Endothelial cell (in vitro differentiated cells): Measurements from ENCODE around the gene SMAP2. TPM values are rescaled to one million over a fixed set of nuclear protein-coding genes. Genes with fewer than 3 reads are reported as not detected.
"Not testable (repeated sequence)": the region's sequence is repeated elsewhere in the genome, so short reads cannot be mapped to it uniquely, and the experiment has no call there.

Source experiments
- DNase-seq: peaks from one replicate; pipeline ENCODE4 v3.0.0; 2021; ENCODE audit warnings: low spot score
- H3K27ac Mint-ChIP-seq: one replicate; pipeline ENCODE4 v1.8.0; 2021; ENCODE audit warnings: mixed read lengths, inconsistent platforms; ENCODE audit not compliant: unreplicated experiment
- H3K27me3 Mint-ChIP-seq: one replicate; pipeline ENCODE4 v1.8.0; 2021; ENCODE audit warnings: mild to moderate bottlenecking, moderate library complexity, mixed read lengths, inconsistent platforms; ENCODE audit not compliant: unreplicated experiment
- H3K36me3 Mint-ChIP-seq: one replicate; pipeline ENCODE4 v1.8.0; 2021; ENCODE audit warnings: mild to moderate bottlenecking, low read depth, mixed read lengths, inconsistent platforms; ENCODE audit not compliant: unreplicated experiment
- H3K4me1 Mint-ChIP-seq: one replicate; pipeline ENCODE4 v1.8.0; 2021; ENCODE audit warnings: mild to moderate bottlenecking, mixed read lengths, inconsistent platforms; ENCODE audit not compliant: unreplicated experiment
- H3K4me3 Mint-ChIP-seq: one replicate; pipeline ENCODE4 v1.8.0; 2021; ENCODE audit warnings: mild to moderate bottlenecking, mixed read lengths, inconsistent platforms; ENCODE audit not compliant: unreplicated experiment
- H3K9me3 Mint-ChIP-seq: one replicate; pipeline ENCODE4 v1.8.0; 2021; ENCODE audit warnings: mixed read lengths, inconsistent platforms; ENCODE audit not compliant: unreplicated experiment
- total RNA-seq: library from RNA; stranded (reverse); fragmentation: NEBNext Ultra II Directional; extraction: Animal tissue kit (Norgen Biotek cat#: 25700); gene quantifications from one replicate; pipeline ENCODE4 v1.2.1, GENCODE V29; 2021; ENCODE audit not compliant: unreplicated experiment
- TF ChIP-seq, protein P1 (sequence below): fragments of 200-600 bp; sonication (generic); IDR thresholded peaks from one replicate; pipeline ENCODE4 v1.5.0; 2021; ENCODE audit warnings: antibody characterized with exemption; ENCODE audit not compliant: unreplicated experiment

The SMAP2 gene
- total RNA-seq, 1 donor from 2014 or later: 12.1 TPM

- DNase-seq: no peak
- Mint-ChIP-seq H3K36me3 (peaks cover 10% of the 10 kb centered on the region), H3K4me3 (no peak overlapping the region), H3K4me1 (peaks cover 44% of the 10 kb centered on the region), H3K27me3 (peaks cover 2% of the 10 kb centered on the region), H3K27ac (no peak overlapping the region), H3K9me3 (no peaks in the 10 kb centered on the region)
- TF ChIP-seq, protein P1, sequence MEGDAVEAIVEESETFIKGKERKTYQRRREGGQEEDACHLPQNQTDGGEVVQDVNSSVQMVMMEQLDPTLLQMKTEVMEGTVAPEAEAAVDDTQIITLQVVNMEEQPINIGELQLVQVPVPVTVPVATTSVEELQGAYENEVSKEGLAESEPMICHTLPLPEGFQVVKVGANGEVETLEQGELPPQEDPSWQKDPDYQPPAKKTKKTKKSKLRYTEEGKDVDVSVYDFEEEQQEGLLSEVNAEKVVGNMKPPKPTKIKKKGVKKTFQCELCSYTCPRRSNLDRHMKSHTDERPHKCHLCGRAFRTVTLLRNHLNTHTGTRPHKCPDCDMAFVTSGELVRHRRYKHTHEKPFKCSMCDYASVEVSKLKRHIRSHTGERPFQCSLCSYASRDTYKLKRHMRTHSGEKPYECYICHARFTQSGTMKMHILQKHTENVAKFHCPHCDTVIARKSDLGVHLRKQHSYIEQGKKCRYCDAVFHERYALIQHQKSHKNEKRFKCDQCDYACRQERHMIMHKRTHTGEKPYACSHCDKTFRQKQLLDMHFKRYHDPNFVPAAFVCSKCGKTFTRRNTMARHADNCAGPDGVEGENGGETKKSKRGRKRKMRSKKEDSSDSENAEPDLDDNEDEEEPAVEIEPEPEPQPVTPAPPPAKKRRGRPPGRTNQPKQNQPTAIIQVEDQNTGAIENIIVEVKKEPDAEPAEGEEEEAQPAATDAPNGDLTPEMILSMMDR: no peak
These were observed 10.9 kb downstream of the SMAP2 start for GRCh38 chr1:40384413-40384762.

DNA sequence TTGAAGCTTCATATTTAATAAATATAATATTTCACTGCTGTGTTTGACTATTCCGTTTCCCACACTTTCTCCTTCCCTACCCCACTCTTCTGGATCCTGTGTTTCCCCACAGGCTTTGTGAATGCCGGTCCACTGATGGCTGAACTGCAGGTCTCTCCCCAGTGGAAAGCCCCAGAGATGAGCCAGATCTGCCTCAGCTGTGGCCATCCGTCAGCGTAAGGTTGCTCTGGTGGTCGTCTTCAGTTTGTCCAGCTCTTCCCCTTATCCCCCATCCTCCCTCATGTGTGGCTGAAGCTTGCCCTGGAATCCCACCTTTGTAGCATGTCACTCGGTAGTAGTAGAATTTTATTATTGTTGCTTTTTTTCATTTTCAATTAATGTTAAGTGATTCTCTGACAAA, 11.4 kb downstream of the SMAP2 start:
- no peak overlapping the region for H3K4me3 Mint-ChIP-seq
- peak overlapping the region; percentile 78 for H3K27ac Mint-ChIP-seq
- TF ChIP-seq, protein P1: no peak
- peaks cover 44% of the 10 kb centered on the region for H3K4me1 Mint-ChIP-seq
- no peak for DNase-seq
- no peaks in the 10 kb centered on the region for H3K9me3 Mint-ChIP-seq
- H3K27me3 Mint-ChIP-seq: peaks cover 2% of the 10 kb centered on the region
- peaks cover 10% of the 10 kb centered on the region for H3K36me3 Mint-ChIP-seq

- Mint-ChIP-seq H3K27me3 (peaks cover 2% of the 10 kb centered on the region), H3K27ac (peak overlapping the region; percentile 92), H3K36me3 (peaks cover 10% of the 10 kb centered on the region), H3K9me3 (no peaks in the 10 kb centered on the region), H3K4me1 (peaks cover 44% of the 10 kb centered on the region), H3K4me3 (no peak overlapping the region)
- TF ChIP-seq, protein P1: no peak
- no peak for DNase-seq
These were observed 12.2 kb downstream of the SMAP2 start for GRCh38 chr1:40385437-40386358.

DNA sequence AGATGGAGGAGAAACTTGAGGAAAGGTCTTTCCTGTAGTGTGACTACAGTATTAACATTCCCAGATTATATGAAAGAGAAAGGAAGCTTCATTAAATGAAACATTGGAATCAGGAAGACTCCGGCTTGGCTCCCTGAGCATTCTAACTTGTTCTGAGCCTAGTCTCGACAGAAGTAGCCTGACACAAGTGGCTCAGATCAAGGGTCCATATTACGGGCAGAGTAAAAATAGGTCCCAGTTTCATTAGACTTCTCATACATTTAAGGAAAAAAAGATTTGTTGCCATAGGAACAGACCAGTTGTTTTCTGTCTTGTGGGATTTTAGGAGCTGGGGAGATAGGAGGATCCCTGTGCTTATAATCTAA, 12.8 kb downstream of the SMAP2 start:
- TF ChIP-seq, protein P1: no peak
- Mint-ChIP-seq H3K9me3 (no peaks in the 10 kb centered on the region), H3K4me1 (peaks cover 44% of the 10 kb centered on the region), H3K36me3 (peaks cover 10% of the 10 kb centered on the region), H3K27ac (peak overlapping the region; percentile 92), H3K4me3 (no peak overlapping the region), H3K27me3 (peaks cover 1% of the 10 kb centered on the region)
- no peak for DNase-seq

DNA sequence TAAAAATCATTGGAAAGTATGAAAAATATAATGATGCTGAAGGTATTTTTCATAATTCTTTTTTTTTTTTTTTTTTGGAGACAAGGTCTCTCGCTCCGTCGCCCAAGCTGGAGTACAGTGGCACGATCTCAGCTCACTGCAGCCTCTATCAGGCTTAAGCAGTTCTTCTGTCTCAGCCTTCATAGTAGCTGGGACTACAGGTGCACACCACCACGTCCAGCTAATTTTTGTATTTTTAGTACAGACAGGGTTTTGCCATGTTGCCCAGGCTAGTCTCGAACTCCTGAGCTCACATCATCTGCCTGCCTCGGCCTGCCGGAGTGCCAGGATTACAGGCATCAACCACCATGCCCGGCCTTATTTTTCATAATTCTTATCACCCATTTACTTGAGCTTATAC, 13.3 kb downstream of the SMAP2 start:
- H3K27me3 Mint-ChIP-seq: no peaks in the 10 kb centered on the region
- TF ChIP-seq, protein P1: no peak
- no peak overlapping the region for H3K27ac Mint-ChIP-seq
- H3K9me3 Mint-ChIP-seq: no peaks in the 10 kb centered on the region
- H3K4me3 Mint-ChIP-seq: no peak overlapping the region
- H3K4me1 Mint-ChIP-seq: peaks cover 44% of the 10 kb centered on the region
- no peak for DNase-seq
- H3K36me3 Mint-ChIP-seq: peaks cover 10% of the 10 kb centered on the region

GRCh38 chr1:40387381-40388306, 14.1 kb downstream of the SMAP2 start:
- H3K4me1 Mint-ChIP-seq: peaks cover 44% of the 10 kb centered on the region
- H3K9me3 Mint-ChIP-seq, H3K27ac Mint-ChIP-seq: not testable (repeated sequence)

More at GRCh38 chr1:40387381-40388306, 14.1 kb downstream of the SMAP2 start:
- not testable (repeated sequence) for H3K4me3 Mint-ChIP-seq, H3K27me3 Mint-ChIP-seq, DNase-seq
- H3K36me3 Mint-ChIP-seq: peaks cover 10% of the 10 kb centered on the region
